ENCODE data around the gene MIPOL1. TPM values are rescaled to one million over a fixed set of nuclear protein-coding genes. Genes with fewer than 3 reads are reported as not detected.

MIPOL1 gene
- total and polyA plus RNA-seq, 2 experiments from 2014 or later: 16.6 to 24.8 TPM

DNA sequence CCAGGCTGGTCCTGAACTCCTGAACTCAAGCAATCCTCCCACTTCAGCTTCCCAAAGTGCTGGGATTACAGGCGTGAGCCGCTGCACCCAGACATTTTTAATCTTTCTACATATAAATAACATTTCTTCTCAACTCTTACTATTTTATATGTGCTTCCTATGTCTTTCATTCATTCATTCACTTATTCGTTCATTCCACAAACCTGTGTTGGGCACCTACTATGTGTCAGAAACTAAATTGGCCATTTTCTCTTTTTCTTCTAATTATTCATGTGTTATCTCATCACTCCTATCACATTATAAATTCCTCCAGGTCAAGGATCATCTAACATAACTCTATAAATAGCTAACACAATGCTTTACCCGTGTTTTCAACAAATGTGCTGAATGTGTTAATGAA lies 373.7 kb downstream of the MIPOL1 start:
- Histone ChIP-seq H4K20me1 (replicated peaks; ENCODE audit: insufficient read depth) (no peaks in the 10 kb centered on the region; the same call in 1 of the 2 replicates), H2AFZ (no peak overlapping the region), H3K79me2 (replicated peaks; ENCODE audit: insufficient read depth) (no peaks in the 10 kb centered on the region), H3K4me1 (ENCODE audit: insufficient read depth) (no peaks in the 10 kb centered on the region), H3K9me2 (ENCODE audit: insufficient read depth) (no peaks in the 10 kb centered on the region), H3K4me2 (no peak overlapping the region), H3K27me3 (ENCODE audit: insufficient read depth) (peaks cover 16% of the 10 kb centered on the region; the same call in 1 of the 2 replicates), H3K27ac (ENCODE audit: low read depth) (no peak overlapping the region), H3F3A (replicated peaks; ENCODE audit: low read depth) (no peaks in the 10 kb centered on the region), H3K4me3 (no peak overlapping the region), H3K36me3 (ENCODE audit: insufficient read depth) (no peaks in the 10 kb centered on the region)
- Mint-ChIP-seq H3K9me3 (no peaks in the 10 kb centered on the region), H3K4me3 (no peak overlapping the region), H3K4me1 (peaks cover 16% of the 10 kb centered on the region), H3K36me3 (ENCODE audit: low read depth) (no peaks in the 10 kb centered on the region), H3K27ac (no peak overlapping the region), H3K27me3 (ENCODE audit: insufficient read depth, low read depth, poor library complexity) (peaks cover 6% of the 10 kb centered on the region)
- TF ChIP-seq, protein P1, sequence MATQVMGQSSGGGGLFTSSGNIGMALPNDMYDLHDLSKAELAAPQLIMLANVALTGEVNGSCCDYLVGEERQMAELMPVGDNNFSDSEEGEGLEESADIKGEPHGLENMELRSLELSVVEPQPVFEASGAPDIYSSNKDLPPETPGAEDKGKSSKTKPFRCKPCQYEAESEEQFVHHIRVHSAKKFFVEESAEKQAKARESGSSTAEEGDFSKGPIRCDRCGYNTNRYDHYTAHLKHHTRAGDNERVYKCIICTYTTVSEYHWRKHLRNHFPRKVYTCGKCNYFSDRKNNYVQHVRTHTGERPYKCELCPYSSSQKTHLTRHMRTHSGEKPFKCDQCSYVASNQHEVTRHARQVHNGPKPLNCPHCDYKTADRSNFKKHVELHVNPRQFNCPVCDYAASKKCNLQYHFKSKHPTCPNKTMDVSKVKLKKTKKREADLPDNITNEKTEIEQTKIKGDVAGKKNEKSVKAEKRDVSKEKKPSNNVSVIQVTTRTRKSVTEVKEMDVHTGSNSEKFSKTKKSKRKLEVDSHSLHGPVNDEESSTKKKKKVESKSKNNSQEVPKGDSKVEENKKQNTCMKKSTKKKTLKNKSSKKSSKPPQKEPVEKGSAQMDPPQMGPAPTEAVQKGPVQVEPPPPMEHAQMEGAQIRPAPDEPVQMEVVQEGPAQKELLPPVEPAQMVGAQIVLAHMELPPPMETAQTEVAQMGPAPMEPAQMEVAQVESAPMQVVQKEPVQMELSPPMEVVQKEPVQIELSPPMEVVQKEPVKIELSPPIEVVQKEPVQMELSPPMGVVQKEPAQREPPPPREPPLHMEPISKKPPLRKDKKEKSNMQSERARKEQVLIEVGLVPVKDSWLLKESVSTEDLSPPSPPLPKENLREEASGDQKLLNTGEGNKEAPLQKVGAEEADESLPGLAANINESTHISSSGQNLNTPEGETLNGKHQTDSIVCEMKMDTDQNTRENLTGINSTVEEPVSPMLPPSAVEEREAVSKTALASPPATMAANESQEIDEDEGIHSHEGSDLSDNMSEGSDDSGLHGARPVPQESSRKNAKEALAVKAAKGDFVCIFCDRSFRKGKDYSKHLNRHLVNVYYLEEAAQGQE (IDR thresholded peaks at IDR 0.05; ENCODE audit: unreplicated experiment): no peak
- TF ChIP-seq POLR2AphosphoS5 (IDR thresholded peaks at IDR 0.05; ENCODE audit: low read depth): no peak
- no peak for TF ChIP-seq JUNB (IDR thresholded peaks at IDR 0.05; ENCODE audit: unreplicated experiment)
- no peak for TF ChIP-seq STAT1 (IDR thresholded peaks at IDR 0.05; ENCODE audit: unreplicated experiment)
- TF ChIP-seq EZH2phosphoT487 (IDR thresholded peaks at IDR 0.05; ENCODE audit: unreplicated experiment): no peak
- TF ChIP-seq, protein P2, sequence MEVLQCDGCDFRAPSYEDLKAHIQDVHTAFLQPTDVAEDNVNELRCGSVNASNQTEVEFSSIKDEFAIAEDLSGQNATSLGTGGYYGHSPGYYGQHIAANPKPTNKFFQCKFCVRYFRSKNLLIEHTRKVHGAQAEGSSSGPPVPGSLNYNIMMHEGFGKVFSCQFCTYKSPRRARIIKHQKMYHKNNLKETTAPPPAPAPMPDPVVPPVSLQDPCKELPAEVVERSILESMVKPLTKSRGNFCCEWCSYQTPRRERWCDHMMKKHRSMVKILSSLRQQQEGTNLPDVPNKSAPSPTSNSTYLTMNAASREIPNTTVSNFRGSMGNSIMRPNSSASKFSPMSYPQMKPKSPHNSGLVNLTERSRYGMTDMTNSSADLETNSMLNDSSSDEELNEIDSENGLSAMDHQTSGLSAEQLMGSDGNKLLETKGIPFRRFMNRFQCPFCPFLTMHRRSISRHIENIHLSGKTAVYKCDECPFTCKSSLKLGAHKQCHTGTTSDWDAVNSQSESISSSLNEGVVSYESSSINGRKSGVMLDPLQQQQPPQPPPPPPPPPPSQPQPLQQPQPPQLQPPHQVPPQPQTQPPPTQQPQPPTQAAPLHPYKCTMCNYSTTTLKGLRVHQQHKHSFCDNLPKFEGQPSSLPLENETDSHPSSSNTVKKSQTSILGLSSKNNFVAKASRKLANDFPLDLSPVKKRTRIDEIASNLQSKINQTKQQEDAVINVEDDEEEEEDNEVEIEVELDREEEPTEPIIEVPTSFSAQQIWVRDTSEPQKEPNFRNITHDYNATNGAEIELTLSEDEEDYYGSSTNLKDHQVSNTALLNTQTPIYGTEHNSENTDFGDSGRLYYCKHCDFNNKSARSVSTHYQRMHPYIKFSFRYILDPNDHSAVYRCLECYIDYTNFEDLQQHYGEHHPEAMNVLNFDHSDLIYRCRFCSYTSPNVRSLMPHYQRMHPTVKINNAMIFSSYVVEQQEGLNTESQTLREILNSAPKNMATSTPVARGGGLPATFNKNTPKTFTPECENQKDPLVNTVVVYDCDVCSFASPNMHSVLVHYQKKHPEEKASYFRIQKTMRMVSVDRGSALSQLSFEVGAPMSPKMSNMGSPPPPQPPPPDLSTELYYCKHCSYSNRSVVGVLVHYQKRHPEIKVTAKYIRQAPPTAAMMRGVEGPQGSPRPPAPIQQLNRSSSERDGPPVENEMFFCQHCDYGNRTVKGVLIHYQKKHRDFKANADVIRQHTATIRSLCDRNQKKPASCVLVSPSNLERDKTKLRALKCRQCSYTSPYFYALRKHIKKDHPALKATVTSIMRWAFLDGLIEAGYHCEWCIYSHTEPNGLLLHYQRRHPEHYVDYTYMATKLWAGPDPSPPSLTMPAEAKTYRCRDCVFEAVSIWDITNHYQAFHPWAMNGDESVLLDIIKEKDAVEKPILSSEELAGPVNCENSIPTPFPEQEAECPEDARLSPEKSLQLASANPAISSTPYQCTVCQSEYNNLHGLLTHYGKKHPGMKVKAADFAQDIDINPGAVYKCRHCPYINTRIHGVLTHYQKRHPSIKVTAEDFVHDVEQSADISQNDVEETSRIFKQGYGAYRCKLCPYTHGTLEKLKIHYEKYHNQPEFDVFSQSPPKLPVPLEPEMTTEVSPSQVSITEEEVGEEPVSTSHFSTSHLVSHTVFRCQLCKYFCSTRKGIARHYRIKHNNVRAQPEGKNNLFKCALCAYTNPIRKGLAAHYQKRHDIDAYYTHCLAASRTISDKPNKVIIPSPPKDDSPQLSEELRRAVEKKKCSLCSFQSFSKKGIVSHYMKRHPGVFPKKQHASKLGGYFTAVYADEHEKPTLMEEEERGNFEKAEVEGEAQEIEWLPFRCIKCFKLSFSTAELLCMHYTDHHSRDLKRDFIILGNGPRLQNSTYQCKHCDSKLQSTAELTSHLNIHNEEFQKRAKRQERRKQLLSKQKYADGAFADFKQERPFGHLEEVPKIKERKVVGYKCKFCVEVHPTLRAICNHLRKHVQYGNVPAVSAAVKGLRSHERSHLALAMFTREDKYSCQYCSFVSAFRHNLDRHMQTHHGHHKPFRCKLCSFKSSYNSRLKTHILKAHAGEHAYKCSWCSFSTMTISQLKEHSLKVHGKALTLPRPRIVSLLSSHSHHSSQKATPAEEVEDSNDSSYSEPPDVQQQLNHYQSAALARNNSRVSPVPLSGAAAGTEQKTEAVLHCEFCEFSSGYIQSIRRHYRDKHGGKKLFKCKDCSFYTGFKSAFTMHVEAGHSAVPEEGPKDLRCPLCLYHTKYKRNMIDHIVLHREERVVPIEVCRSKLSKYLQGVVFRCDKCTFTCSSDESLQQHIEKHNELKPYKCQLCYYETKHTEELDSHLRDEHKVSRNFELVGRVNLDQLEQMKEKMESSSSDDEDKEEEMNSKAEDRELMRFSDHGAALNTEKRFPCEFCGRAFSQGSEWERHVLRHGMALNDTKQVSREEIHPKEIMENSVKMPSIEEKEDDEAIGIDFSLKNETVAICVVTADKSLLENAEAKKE (CRISPR knock-in tag; IDR thresholded peaks at IDR 0.05): no peak
- TF ChIP-seq CREB1 (CRISPR knock-in tag; IDR thresholded peaks at IDR 0.05; ENCODE audit: low read depth): no peak
- TF ChIP-seq EZH2 (IDR thresholded peaks at IDR 0.05; ENCODE audit: low read depth, unreplicated experiment): no peak
- no peak for TF ChIP-seq NANOG (IDR thresholded peaks at IDR 0.05; ENCODE audit: borderline replicate concordance)
- TF ChIP-seq, protein P3, sequence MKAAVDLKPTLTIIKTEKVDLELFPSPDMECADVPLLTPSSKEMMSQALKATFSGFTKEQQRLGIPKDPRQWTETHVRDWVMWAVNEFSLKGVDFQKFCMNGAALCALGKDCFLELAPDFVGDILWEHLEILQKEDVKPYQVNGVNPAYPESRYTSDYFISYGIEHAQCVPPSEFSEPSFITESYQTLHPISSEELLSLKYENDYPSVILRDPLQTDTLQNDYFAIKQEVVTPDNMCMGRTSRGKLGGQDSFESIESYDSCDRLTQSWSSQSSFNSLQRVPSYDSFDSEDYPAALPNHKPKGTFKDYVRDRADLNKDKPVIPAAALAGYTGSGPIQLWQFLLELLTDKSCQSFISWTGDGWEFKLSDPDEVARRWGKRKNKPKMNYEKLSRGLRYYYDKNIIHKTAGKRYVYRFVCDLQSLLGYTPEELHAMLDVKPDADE (IDR thresholded peaks at IDR 0.05): no peak
- TF ChIP-seq, protein P4, sequence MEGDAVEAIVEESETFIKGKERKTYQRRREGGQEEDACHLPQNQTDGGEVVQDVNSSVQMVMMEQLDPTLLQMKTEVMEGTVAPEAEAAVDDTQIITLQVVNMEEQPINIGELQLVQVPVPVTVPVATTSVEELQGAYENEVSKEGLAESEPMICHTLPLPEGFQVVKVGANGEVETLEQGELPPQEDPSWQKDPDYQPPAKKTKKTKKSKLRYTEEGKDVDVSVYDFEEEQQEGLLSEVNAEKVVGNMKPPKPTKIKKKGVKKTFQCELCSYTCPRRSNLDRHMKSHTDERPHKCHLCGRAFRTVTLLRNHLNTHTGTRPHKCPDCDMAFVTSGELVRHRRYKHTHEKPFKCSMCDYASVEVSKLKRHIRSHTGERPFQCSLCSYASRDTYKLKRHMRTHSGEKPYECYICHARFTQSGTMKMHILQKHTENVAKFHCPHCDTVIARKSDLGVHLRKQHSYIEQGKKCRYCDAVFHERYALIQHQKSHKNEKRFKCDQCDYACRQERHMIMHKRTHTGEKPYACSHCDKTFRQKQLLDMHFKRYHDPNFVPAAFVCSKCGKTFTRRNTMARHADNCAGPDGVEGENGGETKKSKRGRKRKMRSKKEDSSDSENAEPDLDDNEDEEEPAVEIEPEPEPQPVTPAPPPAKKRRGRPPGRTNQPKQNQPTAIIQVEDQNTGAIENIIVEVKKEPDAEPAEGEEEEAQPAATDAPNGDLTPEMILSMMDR (conservative IDR thresholded peaks at IDR 0.05; ENCODE audit: low read depth in 2 of 2): no peak
- no peak for TF ChIP-seq ZNF331 (CRISPR knock-in tag; IDR thresholded peaks at IDR 0.05; ENCODE audit: low read depth)
- TF ChIP-seq ZNF114 (CRISPR knock-in tag; IDR thresholded peaks at IDR 0.05): no peak
- DNase-seq (ENCODE audit: low spot score) (no peak), ATAC-seq (no peak)

Measured in GM23338 (cell line).